ENCODE measurements around the gene GPC6. TPM values are rescaled to one million over a fixed set of nuclear protein-coding genes. Genes with fewer than 3 reads are reported as not detected.

GPC6 gene
- total RNA-seq, 1 donor from 2014 or later = 42.9 TPM

- Mint-ChIP-seq H3K4me1 (peaks cover 3% of the 10 kb centered on the region), H3K27ac (no peak overlapping the region), H3K9me3 (no peaks in the 10 kb centered on the region), H3K27me3 (ENCODE audit: insufficient read depth, low read depth) (no peaks in the 10 kb centered on the region), H3K4me3 (no peak overlapping the region), H3K36me3 (no peaks in the 10 kb centered on the region)
- Histone ChIP-seq H3K4me2 (no peak overlapping the region), H3K9ac (no peak overlapping the region), H3K79me2 (ENCODE audit: low read depth) (no peaks in the 10 kb centered on the region), H3K27me3 (no peaks in the 10 kb centered on the region), H4K20me1 (ENCODE audit: low read depth) (no peaks in the 10 kb centered on the region), H3F3A (ENCODE audit: low read depth) (no peaks in the 10 kb centered on the region), H3K4me3 (no peak overlapping the region), H3K36me3 (no peaks in the 10 kb centered on the region), H3K4me1 (no peaks in the 10 kb centered on the region), H3K9me3 (ENCODE audit: low read depth) (no peaks in the 10 kb centered on the region), H2AFZ (replicated peaks) (no peak overlapping the region), H3K27ac (no peak overlapping the region)
- no peak for DNase-seq (ENCODE audit: low spot score)
- TF ChIP-seq EZH2 (IDR thresholded peaks at IDR 0.05) = no peak
- TF ChIP-seq EZH2phosphoT487 (IDR thresholded peaks at IDR 0.05) = no peak
- no peak for TF ChIP-seq CTCF (IDR thresholded peaks at IDR 0.05)
Measured at GRCh38 chr13:93951108-93951507, 724.5 kb downstream of the GPC6 start.

- H3K36me3 ChIP-seq = no peaks in the 10 kb centered on the region
- no peaks in the 10 kb centered on the region for H3K4me1 ChIP-seq
- no peak overlapping the region for H3K9ac ChIP-seq
- DNase-seq (ENCODE audit: low spot score) = no peak
- H3K36me3 Mint-ChIP-seq = no peaks in the 10 kb centered on the region
- no peaks in the 10 kb centered on the region for H3K9me3 Mint-ChIP-seq
- H2AFZ ChIP-seq (replicated peaks) = no peak overlapping the region
- H3K27ac Mint-ChIP-seq = no peak overlapping the region
- H3K27me3 ChIP-seq = no peaks in the 10 kb centered on the region
- TF ChIP-seq EZH2 (IDR thresholded peaks at IDR 0.05) = no peak
- TF ChIP-seq CTCF (IDR thresholded peaks at IDR 0.05) = no peak
- no peak for TF ChIP-seq EZH2phosphoT487 (IDR thresholded peaks at IDR 0.05)
- H3K79me2 ChIP-seq (ENCODE audit: low read depth) = no peaks in the 10 kb centered on the region
- H3F3A ChIP-seq (ENCODE audit: low read depth) = no peaks in the 10 kb centered on the region
- no peaks in the 10 kb centered on the region for H3K27me3 Mint-ChIP-seq (ENCODE audit: insufficient read depth, low read depth)
- no peak overlapping the region for H3K27ac ChIP-seq
- H3K4me1 Mint-ChIP-seq = peaks cover 3% of the 10 kb centered on the region
- H3K9me3 ChIP-seq (ENCODE audit: low read depth) = no peaks in the 10 kb centered on the region
- no peaks in the 10 kb centered on the region for H4K20me1 ChIP-seq (ENCODE audit: low read depth)
- H3K4me3 ChIP-seq = no peak overlapping the region
- no peak overlapping the region for H3K4me3 Mint-ChIP-seq
- no peak overlapping the region for H3K4me2 ChIP-seq
Measured at GRCh38 chr13:93951951-93952350, 725.3 kb downstream of the GPC6 start.

GRCh38 chr13:93953841-93954240, 727.2 kb downstream of the GPC6 start:
- H3K4me1 Mint-ChIP-seq = peaks cover 3% of the 10 kb centered on the region
- Histone ChIP-seq H4K20me1 (ENCODE audit: low read depth) (no peaks in the 10 kb centered on the region), H3K4me3 (no peak overlapping the region), H3K4me2 (no peak overlapping the region), H3K4me1 (no peaks in the 10 kb centered on the region), H3K9me3 (ENCODE audit: low read depth) (no peaks in the 10 kb centered on the region), H3K36me3 (no peaks in the 10 kb centered on the region), H3K79me2 (ENCODE audit: low read depth) (no peaks in the 10 kb centered on the region), H3K27me3 (no peaks in the 10 kb centered on the region), H3K9ac (no peak overlapping the region), H3K27ac (no peak overlapping the region), H3F3A (ENCODE audit: low read depth) (no peaks in the 10 kb centered on the region), H2AFZ (replicated peaks) (no peak overlapping the region)
- DNase-seq (ENCODE audit: low spot score) = no peak
- no peaks in the 10 kb centered on the region for H3K9me3 Mint-ChIP-seq
- H3K27ac Mint-ChIP-seq = no peak overlapping the region
- no peak overlapping the region for H3K4me3 Mint-ChIP-seq
- no peaks in the 10 kb centered on the region for H3K27me3 Mint-ChIP-seq (ENCODE audit: insufficient read depth, low read depth)
- H3K36me3 Mint-ChIP-seq = no peaks in the 10 kb centered on the region
- TF ChIP-seq EZH2 (IDR thresholded peaks at IDR 0.05) = no peak
- no peak for TF ChIP-seq EZH2phosphoT487 (IDR thresholded peaks at IDR 0.05)
- no peak for TF ChIP-seq CTCF (IDR thresholded peaks at IDR 0.05)

Measured in neural progenitor cell (in vitro differentiated cells).